Caki2 (cell line): Measurements from ENCODE around the gene BMERB1. TPM values are rescaled to one million over a fixed set of nuclear protein-coding genes. Genes with fewer than 3 reads are reported as not detected.
"Not testable (repeated sequence)": the region's sequence is repeated elsewhere in the genome, so short reads cannot be mapped to it uniquely, and the experiment has no call there.

Experiments
- DNase-seq: peaks from one replicate; pipeline ENCODE4 v3.0.0-alpha.2; 2015; ENCODE audit warnings: low read depth
- in situ Hi-C: cut with HindIII; loops from 2 replicates; pipeline ENCODE4 v1.10.0; 2016; ENCODE audit warnings: low sequenced_read_pairs, low pct_unique_long_range_greater_than_20kb, mixed read lengths
- total RNA-seq: library from RNA; depleted of rRNA; stranded (reverse); fragments of >200 nt; shearing (Covaris generic); gene quantifications from 2 replicates; pipeline ENCODE4 v1.2.3, GENCODE V29; 2014; ENCODE audit warnings: low replicate concordance

Gene BMERB1
- total RNA-seq, 1 experiment from 2014 or later = 68.5 TPM

- in situ Hi-C loops = no loop called here
- no peak for DNase-seq
These were observed 95.3 kb downstream of the BMERB1 start for GRCh38 chr16:15529673-15530072.

GRCh38 chr16:15530085-15530484 lies 95.7 kb downstream of the BMERB1 start:
- in situ Hi-C loops = no loop called here

GRCh38 chr16:15532825-15533224 lies 98.4 kb downstream of the BMERB1 start:
- in situ Hi-C loops = no loop called here
- DNase-seq = no peak

More at GRCh38 chr16:15530085-15530484, 95.7 kb downstream of the BMERB1 start:
- no peak for DNase-seq

- no peak for DNase-seq
- in situ Hi-C loops = no loop called here
These were observed 99.0 kb downstream of the BMERB1 start for GRCh38 chr16:15533386-15533785.

- DNase-seq = no peak
- in situ Hi-C loops = no loop called here
These were observed 101.4 kb downstream of the BMERB1 start for GRCh38 chr16:15535772-15536171.

- DNase-seq = no peak
- in situ Hi-C loops = no loop called here
These were observed 102.5 kb downstream of the BMERB1 start for GRCh38 chr16:15536843-15537242.

GRCh38 chr16:15538507-15538906 lies 104.1 kb downstream of the BMERB1 start:
- no peak for DNase-seq
- in situ Hi-C loops = no loop called here

GRCh38 chr16:15539197-15539596 lies 104.8 kb downstream of the BMERB1 start:
- DNase-seq = no peak
- in situ Hi-C loops = no loop called here

GRCh38 chr16:15542261-15542660 lies 107.9 kb downstream of the BMERB1 start:
- in situ Hi-C loops = no loop called here
- no peak for DNase-seq

- in situ Hi-C loops = no loop called here
- DNase-seq = no peak
These were observed 108.5 kb downstream of the BMERB1 start for GRCh38 chr16:15542734-15543347.

GRCh38 chr16:15544405-15544804 lies 110.0 kb downstream of the BMERB1 start:
- in situ Hi-C loops = no loop called here
- DNase-seq = no peak

GRCh38 chr16:15545544-15545943 lies 111.2 kb downstream of the BMERB1 start:
- no peak for DNase-seq
- in situ Hi-C loops = no loop called here

GRCh38 chr16:15547072-15547767 lies 112.8 kb downstream of the BMERB1 start:
- DNase-seq = peak; percentile 46
- in situ Hi-C loops = not testable (repeated sequence)

GRCh38 chr16:15547768-15548096 lies 113.3 kb downstream of the BMERB1 start:
- in situ Hi-C loops = no loop called here
- DNase-seq = no peak

GRCh38 chr16:15548482-15548891 lies 114.1 kb downstream of the BMERB1 start:
- peak; percentile 59 for DNase-seq
- in situ Hi-C loops = no loop called here

- in situ Hi-C loops = no loop called here
- DNase-seq = no peak
These were observed 118.1 kb downstream of the BMERB1 start for GRCh38 chr16:15552507-15552906.

GRCh38 chr16:15553313-15554088 lies 119.1 kb downstream of the BMERB1 start:
- DNase-seq = no peak
- in situ Hi-C loops = no loop called here

- in situ Hi-C loops = no loop called here
- no peak for DNase-seq
These were observed 121.7 kb downstream of the BMERB1 start for GRCh38 chr16:15556130-15556529.

GRCh38 chr16:15557258-15557657 lies 122.9 kb downstream of the BMERB1 start:
- in situ Hi-C loops = no loop called here
- DNase-seq = no peak
